Brain microvascular endothelial cell (primary cell): ENCODE measurements around the gene TNS2.

ENCODE experiments used
- DNase-seq: peaks from one replicate; pipeline ENCODE4 v3.0.0-alpha.2; 2020
- H3K27ac ChIP-seq: fragments of 250-450 bp; sonication (Bioruptor Pico); 2 replicates; pipeline ENCODE4 v1.5.1; 2020; ENCODE audit warnings: mild to moderate bottlenecking, moderate library complexity
- H3K27me3 ChIP-seq: fragments of 250-450 bp; sonication (Bioruptor Pico); replicated peaks from 2 replicates; pipeline ENCODE4 v1.5.1; 2020; ENCODE audit warnings: mild to moderate bottlenecking
- H3K36me3 ChIP-seq: fragments of 250-450 bp; sonication (Bioruptor Pico); replicated peaks from 2 replicates; pipeline ENCODE4 v1.5.1; 2020; ENCODE audit warnings: mild to moderate bottlenecking
- H3K4me3 ChIP-seq: 2 replicates; pipeline ENCODE4 v1.5.1; 2011; ENCODE audit warnings: low read depth, mild to moderate bottlenecking, control low read depth, low read length, moderate library complexity
- CTCF ChIP-seq: IDR thresholded peaks from 2 replicates; pipeline ENCODE4 v1.5.1; 2011; ENCODE audit warnings: low read depth, mild to moderate bottlenecking, moderate library complexity, low read length, control low read depth, inconsistent platforms; ENCODE audit errors: missing control alignments
- in situ Hi-C: cut with HindIII; loops from 2 replicates; pipeline ENCODE4 v1.10.0; 2017; ENCODE audit warnings: low sequenced_read_pairs, low pct_ligation_motif_present

Gene TNS2

GRCh38 chr12:53071591-53072551 lies 22.0 kb downstream of the TNS2 start:
- H3K27ac ChIP-seq = peak overlapping the region; percentile 1
- TF ChIP-seq CTCF = peak; percentile 59
- no peak for DNase-seq
- in situ Hi-C loops = no loop called here
- peaks cover 28% of the 10 kb centered on the region for H3K36me3 ChIP-seq
- no peaks in the 10 kb centered on the region for H3K27me3 ChIP-seq
- no peak overlapping the region for H3K4me3 ChIP-seq

- TF ChIP-seq CTCF = no peak
- Histone ChIP-seq H3K27ac (no peak overlapping the region), H3K4me3 (no peak overlapping the region), H3K27me3 (no peaks in the 10 kb centered on the region), H3K36me3 (peaks cover 28% of the 10 kb centered on the region)
- DNase-seq = no peak
- in situ Hi-C loops = no loop called here
Measured at GRCh38 chr12:53073881-53074280, 24.0 kb downstream of the TNS2 start.

GRCh38 chr12:53074283-53074998 lies 24.6 kb downstream of the TNS2 start:
- peaks cover 28% of the 10 kb centered on the region for H3K36me3 ChIP-seq
- no peak for TF ChIP-seq CTCF
- no peaks in the 10 kb centered on the region for H3K27me3 ChIP-seq
- H3K27ac ChIP-seq = no peak overlapping the region
- no peak overlapping the region for H3K4me3 ChIP-seq
- in situ Hi-C loops = no loop called here
- DNase-seq = no peak

- DNase-seq = no peak
- H3K27me3 ChIP-seq = no peaks in the 10 kb centered on the region
- TF ChIP-seq CTCF = no peak
- peaks cover 28% of the 10 kb centered on the region for H3K36me3 ChIP-seq
- in situ Hi-C loops = no loop called here
- H3K4me3 ChIP-seq = no peak overlapping the region
- H3K27ac ChIP-seq = no peak overlapping the region
Measured at GRCh38 chr12:53074999-53075370, 25.1 kb downstream of the TNS2 start.

- TF ChIP-seq CTCF = no peak
- DNase-seq = no peak
- no peak overlapping the region for H3K4me3 ChIP-seq
- H3K27me3 ChIP-seq = no peaks in the 10 kb centered on the region
- in situ Hi-C loops = no loop called here
- peaks cover 25% of the 10 kb centered on the region for H3K36me3 ChIP-seq
- no peak overlapping the region for H3K27ac ChIP-seq
Measured at GRCh38 chr12:53076461-53076860, 26.6 kb downstream of the TNS2 start.
